Astrocyte (in vitro differentiated cells and primary cell): ENCODE data around the gene TPH2. TPM values are rescaled to one million over a fixed set of nuclear protein-coding genes. Genes with fewer than 3 reads are reported as not detected.

ENCODE experiments used
- DNase-seq: peaks from one replicate; pipeline ENCODE4 v3.0.0-alpha.2; 2010; ENCODE audit warnings: low read depth
- FAIRE-seq: peaks from 2 replicates; lab custom pipeline; 2011; peaks lifted over from hg19 to GRCh38; lab: Jason Lieb, UNC
- H2AFZ ChIP-seq: 2 replicates; pipeline ENCODE4 v1.6.0; 2012; ENCODE audit warnings: low read depth, low read length, inconsistent platforms
- H3K27ac ChIP-seq: 2 replicates; pipeline ENCODE4 v1.5.1; 2011; ENCODE audit warnings: low read depth, low read length, inconsistent platforms
- H3K27me3 ChIP-seq: 2 replicates; pipeline ENCODE4 v1.6.0; 2011; ENCODE audit warnings: low read length, inconsistent platforms; ENCODE audit not compliant: insufficient read depth
- H3K36me3 ChIP-seq: 2 replicates; pipeline ENCODE4 v1.5.1; 2011; ENCODE audit warnings: low read length, inconsistent platforms; ENCODE audit not compliant: insufficient read depth
- H3K4me1 ChIP-seq: 2 replicates; pipeline ENCODE4 v1.5.1; 2011; ENCODE audit warnings: low read length, inconsistent platforms; ENCODE audit not compliant: insufficient read depth
- H3K4me2 ChIP-seq: 2 replicates; pipeline ENCODE4 v1.6.0; 2012; ENCODE audit warnings: low read length, inconsistent platforms
- H3K4me3 ChIP-seq: 2 replicates; pipeline ENCODE4 v1.5.1; 2011; ENCODE audit warnings: low read depth, mild to moderate bottlenecking, low read length, inconsistent platforms; ENCODE audit not compliant: insufficient read depth
- H3K79me2 ChIP-seq: 2 replicates; pipeline ENCODE4 v1.6.0; 2012; ENCODE audit warnings: mild to moderate bottlenecking, low read length, inconsistent platforms; ENCODE audit not compliant: insufficient read depth
- H3K9ac ChIP-seq: 2 replicates; pipeline ENCODE4 v1.6.0; 2012; ENCODE audit warnings: mild to moderate bottlenecking, low read length, inconsistent platforms
- H3K9me3 ChIP-seq: 2 replicates; pipeline ENCODE4 v1.5.1; 2012; ENCODE audit warnings: low read depth, mild to moderate bottlenecking, low read length, inconsistent platforms; ENCODE audit not compliant: insufficient read depth
- H4K20me1 ChIP-seq: 2 replicates; pipeline ENCODE4 v1.6.0; 2012; ENCODE audit warnings: low read length, inconsistent platforms; ENCODE audit not compliant: insufficient read depth
- H3K27ac Mint-ChIP-seq: one replicate; pipeline ENCODE4 v1.8.0; 2021; ENCODE audit warnings: mild to moderate bottlenecking, mixed read lengths; ENCODE audit not compliant: unreplicated experiment
- H3K27me3 Mint-ChIP-seq: one replicate; pipeline ENCODE4 v1.8.0; 2021; ENCODE audit warnings: low read depth, mixed read lengths; ENCODE audit not compliant: unreplicated experiment
- H3K36me3 Mint-ChIP-seq: one replicate; pipeline ENCODE4 v1.8.0; 2021; ENCODE audit warnings: low read depth, mixed read lengths; ENCODE audit not compliant: unreplicated experiment
- H3K4me1 Mint-ChIP-seq: one replicate; pipeline ENCODE4 v1.8.0; 2021; ENCODE audit warnings: low read depth, mixed read lengths; ENCODE audit not compliant: unreplicated experiment
- H3K4me3 Mint-ChIP-seq: one replicate; pipeline ENCODE4 v1.8.0; 2021; ENCODE audit warnings: mild to moderate bottlenecking, moderate library complexity, mixed read lengths; ENCODE audit not compliant: unreplicated experiment
- H3K9me3 Mint-ChIP-seq: one replicate; pipeline ENCODE4 v1.8.0; 2021; ENCODE audit warnings: mild to moderate bottlenecking, mixed read lengths; ENCODE audit not compliant: unreplicated experiment
- CTCF ChIP-seq: IDR thresholded peaks from 2 replicates; pipeline ENCODE4 v1.5.1; 2011; ENCODE audit warnings: low read depth, mild to moderate bottlenecking, inconsistent platforms, low read length, moderate library complexity; ENCODE audit not compliant: insufficient read depth
- EZH2 ChIP-seq: IDR thresholded peaks from 2 replicates; pipeline ENCODE4 v1.6.1; 2012; ENCODE audit warnings: mild to moderate bottlenecking, low read length, inconsistent platforms; ENCODE audit not compliant: insufficient read depth
- total RNA-seq: library from RNA; stranded (reverse); gene quantifications from 2 replicates; pipeline ENCODE4 v1.2.1, GENCODE V29; 2021

TPH2 gene
- total RNA-seq, 1 donor from 2014 or later, result 0.30 TPM

- no peak overlapping the region for H3K4me3 Mint-ChIP-seq
- Histone ChIP-seq H4K20me1 (no peaks in the 10 kb centered on the region), H2AFZ (no peak overlapping the region), H3K9ac (no peak overlapping the region), H3K36me3 (no peaks in the 10 kb centered on the region), H3K4me2 (no peak overlapping the region), H3K79me2 (no peaks in the 10 kb centered on the region), H3K27ac (no peak overlapping the region), H3K9me3 (no peaks in the 10 kb centered on the region), H3K27me3 (no peaks in the 10 kb centered on the region), H3K4me1 (no peaks in the 10 kb centered on the region), H3K4me3 (no peak overlapping the region)
- no peaks in the 10 kb centered on the region for H3K27me3 Mint-ChIP-seq
- no peaks in the 10 kb centered on the region for H3K36me3 Mint-ChIP-seq
- TF ChIP-seq CTCF (no peak), EZH2 (no peak)
- peaks cover 8% of the 10 kb centered on the region for H3K9me3 Mint-ChIP-seq
- no peak for DNase-seq
- FAIRE-seq, result no peak
- H3K4me1 Mint-ChIP-seq, result peaks cover 13% of the 10 kb centered on the region
- no peak overlapping the region for H3K27ac Mint-ChIP-seq
Observed at GRCh38 chr12:72075891-72076557, 137.4 kb downstream of the TPH2 start.

- TF ChIP-seq CTCF (no peak), EZH2 (no peak)
- no peaks in the 10 kb centered on the region for H3K27me3 Mint-ChIP-seq
- H3K36me3 Mint-ChIP-seq, result no peaks in the 10 kb centered on the region
Observed at GRCh38 chr12:72076558-72076915, 137.9 kb downstream of the TPH2 start.

GRCh38 chr12:72077111-72077820 is 138.6 kb downstream of the TPH2 start:
- H3K27ac ChIP-seq, result no peak overlapping the region
- no peak for FAIRE-seq
- H3K79me2 ChIP-seq, result no peaks in the 10 kb centered on the region
- no peak overlapping the region for H3K4me2 ChIP-seq
- no peak for DNase-seq
- H3K9me3 ChIP-seq, result no peaks in the 10 kb centered on the region
- Mint-ChIP-seq H3K4me3 (no peak overlapping the region), H3K27me3 (no peaks in the 10 kb centered on the region), H3K36me3 (no peaks in the 10 kb centered on the region), H3K27ac (no peak overlapping the region), H3K4me1 (peaks cover 13% of the 10 kb centered on the region), H3K9me3 (no peaks in the 10 kb centered on the region)
- H4K20me1 ChIP-seq, result no peaks in the 10 kb centered on the region
- no peaks in the 10 kb centered on the region for H3K27me3 ChIP-seq
- H3K4me3 ChIP-seq, result no peak overlapping the region
- H3K4me1 ChIP-seq, result no peaks in the 10 kb centered on the region
- H3K9ac ChIP-seq, result no peak overlapping the region
- no peak overlapping the region for H2AFZ ChIP-seq
- TF ChIP-seq EZH2 (no peak), CTCF (no peak)
- no peaks in the 10 kb centered on the region for H3K36me3 ChIP-seq

More at GRCh38 chr12:72076558-72076915, 137.9 kb downstream of the TPH2 start:
- Histone ChIP-seq H3K79me2 (no peaks in the 10 kb centered on the region), H3K4me1 (no peaks in the 10 kb centered on the region), H3K4me3 (no peak overlapping the region), H3K27ac (no peak overlapping the region), H3K27me3 (no peaks in the 10 kb centered on the region), H4K20me1 (no peaks in the 10 kb centered on the region), H3K9ac (no peak overlapping the region), H3K4me2 (no peak overlapping the region), H2AFZ (no peak overlapping the region), H3K36me3 (no peaks in the 10 kb centered on the region), H3K9me3 (no peaks in the 10 kb centered on the region)
- FAIRE-seq (no peak), DNase-seq (no peak)
- no peak overlapping the region for H3K4me3 Mint-ChIP-seq
- H3K4me1 Mint-ChIP-seq, result peaks cover 13% of the 10 kb centered on the region
- no peak overlapping the region for H3K27ac Mint-ChIP-seq
- H3K9me3 Mint-ChIP-seq, result peaks cover 3% of the 10 kb centered on the region
